Gastrocnemius medialis (tissue), 4 donors: ENCODE measurements around the gene TBC1D5. TPM values are rescaled to one million over a fixed set of nuclear protein-coding genes. Genes with fewer than 3 reads are reported as not detected.
"Not testable (repeated sequence)": the region's sequence is repeated elsewhere in the genome, so short reads cannot be mapped to it uniquely, and the experiment has no call there.

Source experiments
- ATAC-seq, 2 donors: fragments of 150-250 bp; one replicate each; pipeline ENCODE4 v1.9.1; 2016
- DNase-seq, 2 donors: peaks; one replicate each; pipeline ENCODE4 v3.0.0-alpha.2; 2019
- H3K27ac ChIP-seq, 4 donors: fragments of 200-600 bp; sonication (generic); 1 replicate in 1 of 4; 2 replicates in 3 of 4; pipeline ENCODE4 v1.5.1; 2016 to 2018; ENCODE audit warnings: mild to moderate bottlenecking in 2 of 4, moderate library complexity in 1 of 4
- H3K27me3 ChIP-seq, 3 donors: fragments of 200-600 bp; sonication (generic) in 2 of 3; 1 replicate in 1 of 3; 2 replicates in 2 of 3; pipeline versions ENCODE4 v1.5.1 to v1.6.0; 2016 to 2019; ENCODE audit warnings: mild to moderate bottlenecking in 1 of 3, moderate library complexity in 1 of 3
- H3K36me3 ChIP-seq, 2 donors: fragments of 200-600 bp; sonication (generic) in 1 of 2; one replicate each; pipeline ENCODE4 v1.5.1; 2017 to 2018
- H3K4me1 ChIP-seq, 2 donors: fragments of 200-600 bp; sonication (generic) in 1 of 2; one replicate each; pipeline ENCODE4 v1.5.1; 2016 to 2017; ENCODE audit warnings: mild to moderate bottlenecking in 2 of 2
- H3K4me3 ChIP-seq, 4 donors: fragments of 200-600 bp; sonication (generic) in 3 of 4; 1 replicate in 1 of 4; 2 replicates in 3 of 4; pipeline ENCODE4 v1.5.1; 2016 to 2019; ENCODE audit warnings: mild to moderate bottlenecking in 2 of 4
- H3K9me3 ChIP-seq, 3 donors: fragments of 200-600 bp; sonication (generic) in 2 of 3; 1 replicate in 1 of 3; 2 replicates in 2 of 3; pipeline ENCODE4 v1.5.1; 2016 to 2019
- POLR2A ChIP-seq, 2 donors: fragments of 450-650 bp; IDR thresholded peaks; one replicate each; pipeline ENCODE4 v1.6.1; 2017; ENCODE audit warnings: antibody characterized with exemption in 2 of 2, mild to moderate bottlenecking in 2 of 2, moderate library complexity in 2 of 2
- in situ Hi-C, 4 donors: fragments of 200-750 bp; cut with MboI; loops; one replicate each; pipeline versions ENCODE4 v1.15.0 to v1.8.0; 2017; ENCODE audit warnings: low sequenced_read_pairs in 4 of 4
- intact Hi-C: fragments of 100-400 bp; cut with DNase I; formaldehyde crosslinking; loops from one replicate; pipeline ENCODE4 v1.15.1; 2023; ENCODE audit warnings: low total_unique reads
- total RNA-seq, 4 donors: library from RNA; depleted of rRNA; stranded (reverse); fragments of >200 nt; gene quantifications; one replicate each; pipeline versions ENCODE4 v1.1.0 to v1.2.3, GENCODE V29; 2016
- TF ChIP-seq, protein P1 (sequence below), 5 experiments: fragments of 450-650 bp in 3 of 5; fragments of 200-600 bp in 2 of 5; sonication (generic) in 2 of 5; IDR thresholded peaks in 4 of 5; conservative IDR thresholded peaks in 1 of 5; 1 replicate in 4 of 5; 2 replicates in 1 of 5; pipeline ENCODE4 v1.5.1; 2016 to 2019; ENCODE audit warnings: antibody characterized with exemption in 5 of 5, mild to moderate bottlenecking in 3 of 5, moderate library complexity in 3 of 5

The TBC1D5 gene, protein sequence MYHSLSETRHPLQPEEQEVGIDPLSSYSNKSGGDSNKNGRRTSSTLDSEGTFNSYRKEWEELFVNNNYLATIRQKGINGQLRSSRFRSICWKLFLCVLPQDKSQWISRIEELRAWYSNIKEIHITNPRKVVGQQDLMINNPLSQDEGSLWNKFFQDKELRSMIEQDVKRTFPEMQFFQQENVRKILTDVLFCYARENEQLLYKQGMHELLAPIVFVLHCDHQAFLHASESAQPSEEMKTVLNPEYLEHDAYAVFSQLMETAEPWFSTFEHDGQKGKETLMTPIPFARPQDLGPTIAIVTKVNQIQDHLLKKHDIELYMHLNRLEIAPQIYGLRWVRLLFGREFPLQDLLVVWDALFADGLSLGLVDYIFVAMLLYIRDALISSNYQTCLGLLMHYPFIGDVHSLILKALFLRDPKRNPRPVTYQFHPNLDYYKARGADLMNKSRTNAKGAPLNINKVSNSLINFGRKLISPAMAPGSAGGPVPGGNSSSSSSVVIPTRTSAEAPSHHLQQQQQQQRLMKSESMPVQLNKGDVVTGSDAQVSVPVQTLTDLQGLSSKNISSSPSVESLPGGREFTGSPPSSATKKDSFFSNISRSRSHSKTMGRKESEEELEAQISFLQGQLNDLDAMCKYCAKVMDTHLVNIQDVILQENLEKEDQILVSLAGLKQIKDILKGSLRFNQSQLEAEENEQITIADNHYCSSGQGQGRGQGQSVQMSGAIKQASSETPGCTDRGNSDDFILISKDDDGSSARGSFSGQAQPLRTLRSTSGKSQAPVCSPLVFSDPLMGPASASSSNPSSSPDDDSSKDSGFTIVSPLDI
- 10 to 100 TPM; 20.3 to 34.4 (median 27.1) TPM for total RNA-seq

DNA sequence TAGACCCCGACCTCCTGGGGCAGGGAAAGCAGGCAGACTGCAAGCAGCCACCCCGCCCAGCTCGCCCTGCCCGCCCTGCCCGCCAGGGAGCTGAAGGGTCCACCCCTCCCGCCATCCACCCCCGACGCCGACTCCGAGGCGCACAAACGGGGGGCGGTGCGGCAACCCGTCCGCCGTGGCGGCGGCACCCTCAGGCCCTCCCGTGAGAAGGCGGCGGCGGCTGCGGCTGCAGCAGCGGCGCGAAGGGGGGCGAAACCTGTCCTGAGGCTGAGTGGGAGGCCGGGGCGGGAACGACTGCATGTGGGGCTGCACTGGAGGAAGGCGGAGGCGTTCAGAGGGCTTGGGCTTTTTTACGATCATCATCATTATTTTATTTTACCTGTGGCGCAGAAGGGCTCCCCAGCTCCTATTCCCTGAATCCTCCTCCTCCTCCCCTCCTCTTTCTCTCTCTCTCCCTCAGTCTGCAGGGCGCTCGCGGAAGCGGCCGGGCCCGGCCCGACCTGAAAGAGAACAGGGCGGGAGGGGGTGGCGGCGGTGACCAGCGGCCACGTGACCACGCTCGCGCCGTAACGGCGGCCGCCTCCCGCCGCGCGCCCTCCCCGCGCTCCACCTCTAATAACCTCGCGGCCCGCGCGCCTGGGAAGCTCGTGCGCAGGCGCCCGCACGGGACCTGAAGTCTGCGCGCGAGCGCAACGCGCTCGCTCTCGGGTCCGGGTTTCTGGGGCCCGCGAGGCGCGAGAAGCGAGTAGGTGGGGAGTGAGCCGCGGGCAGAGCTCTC, at the start of gene TBC1D5:
Gene TBC1D5, minus strand, starts transcription at position 530 of the 778 bp plus-strand sequence. CDS start 234,061 bp downstream, outside the sequence.
- in situ Hi-C loops: loop anchor here in 1 of 4 donors (25.0 kb wide), 1 partner anchor 1455 kb away; no protein-coding TSS in a partner anchor
- peak; percentile 90 to 93 for ATAC-seq
- intact Hi-C loops: loop anchor here (2.0 to 10.0 kb wide), 5 partner anchors 111 to 1685 kb away; partner anchors contain the start of gene SATB1

DNA sequence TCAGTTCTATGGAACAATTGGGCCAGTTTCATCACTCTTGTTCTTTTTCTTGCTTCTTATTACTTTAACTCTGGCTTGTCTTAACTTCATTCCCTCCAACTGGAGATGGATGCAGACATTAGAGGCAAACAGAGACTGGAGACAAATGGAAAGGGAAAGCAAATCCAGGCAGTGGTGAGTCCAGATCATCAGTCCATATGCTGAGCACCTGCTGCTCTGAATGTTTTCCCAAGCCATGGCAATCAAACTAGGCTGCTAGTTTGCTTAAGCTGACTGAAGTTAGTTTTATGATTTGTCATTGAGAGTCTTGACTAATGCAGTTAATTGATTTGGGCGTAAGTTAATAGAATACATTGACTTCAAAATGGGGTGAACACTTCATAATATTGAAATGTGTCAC, 41.0 kb upstream of the TBC1D5 start:
- H3K36me3 ChIP-seq: no peaks in the 10 kb centered on the region
- H3K27ac ChIP-seq: no peak overlapping the region
- intact Hi-C loops (no loop called here), in situ Hi-C loops (no loop called here)
- no peaks in the 10 kb centered on the region for H3K4me1 ChIP-seq
- TF ChIP-seq, protein P1, sequence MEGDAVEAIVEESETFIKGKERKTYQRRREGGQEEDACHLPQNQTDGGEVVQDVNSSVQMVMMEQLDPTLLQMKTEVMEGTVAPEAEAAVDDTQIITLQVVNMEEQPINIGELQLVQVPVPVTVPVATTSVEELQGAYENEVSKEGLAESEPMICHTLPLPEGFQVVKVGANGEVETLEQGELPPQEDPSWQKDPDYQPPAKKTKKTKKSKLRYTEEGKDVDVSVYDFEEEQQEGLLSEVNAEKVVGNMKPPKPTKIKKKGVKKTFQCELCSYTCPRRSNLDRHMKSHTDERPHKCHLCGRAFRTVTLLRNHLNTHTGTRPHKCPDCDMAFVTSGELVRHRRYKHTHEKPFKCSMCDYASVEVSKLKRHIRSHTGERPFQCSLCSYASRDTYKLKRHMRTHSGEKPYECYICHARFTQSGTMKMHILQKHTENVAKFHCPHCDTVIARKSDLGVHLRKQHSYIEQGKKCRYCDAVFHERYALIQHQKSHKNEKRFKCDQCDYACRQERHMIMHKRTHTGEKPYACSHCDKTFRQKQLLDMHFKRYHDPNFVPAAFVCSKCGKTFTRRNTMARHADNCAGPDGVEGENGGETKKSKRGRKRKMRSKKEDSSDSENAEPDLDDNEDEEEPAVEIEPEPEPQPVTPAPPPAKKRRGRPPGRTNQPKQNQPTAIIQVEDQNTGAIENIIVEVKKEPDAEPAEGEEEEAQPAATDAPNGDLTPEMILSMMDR (IDR thresholded peaks at IDR 0.05 in 4 of 5, conservative IDR thresholded peaks at IDR 0.05 in 1 of 5): no peak
- no peak for TF ChIP-seq POLR2A (IDR thresholded peaks at IDR 0.05)
- no peaks in the 10 kb centered on the region for H3K9me3 ChIP-seq
- ATAC-seq (no peak), DNase-seq (no peak)
- H3K4me3 ChIP-seq: no peak overlapping the region
- no peaks in the 10 kb centered on the region for H3K27me3 ChIP-seq

More for the DNA sequence above, at the start of gene TBC1D5:
- Histone ChIP-seq H3K27ac (peak within 1 kb of the TSS; percentile 92 to 99 (median 96)), H3K36me3 (no peaks in the 10 kb centered on the region), H3K4me1 (peaks cover 19 to 21% of the 10 kb centered on the region in 2 donors), H3K9me3 (no peaks in the 10 kb centered on the region), H3K27me3 (no peaks in the 10 kb centered on the region), H3K4me3 (peak within 1 kb of the TSS; percentile 71 to 96 (median 83))
- TF ChIP-seq, protein P1 (IDR thresholded peaks at IDR 0.05 in 4 of 5, conservative IDR thresholded peaks at IDR 0.05 in 1 of 5): peak in 1 of 5 experiments; percentile 7
- peak; percentile 81 to 88 for TF ChIP-seq POLR2A (IDR thresholded peaks at IDR 0.05)
- peak; percentile 91 to 96 for DNase-seq

DNA sequence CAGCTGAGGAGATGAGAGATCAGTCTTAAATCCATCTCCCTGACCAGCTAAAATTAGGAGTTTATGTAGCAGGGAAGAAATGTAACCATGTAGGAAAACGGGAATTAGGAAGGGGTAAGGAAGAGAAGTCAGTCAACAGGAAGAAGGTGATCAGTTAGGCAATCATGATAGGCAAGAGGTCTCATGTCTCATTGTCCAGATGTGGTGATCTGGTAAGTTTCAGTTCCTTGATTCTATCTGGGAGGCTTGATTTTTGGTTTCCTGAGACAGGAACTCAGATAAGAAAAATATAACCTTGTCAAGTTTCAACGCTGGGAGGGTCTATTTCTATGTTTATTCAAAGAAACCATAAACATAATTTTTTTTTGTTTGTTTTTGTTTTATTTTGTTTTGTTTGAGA, 40.3 kb upstream of the TBC1D5 start:
- Histone ChIP-seq H3K27me3 (no peaks in the 10 kb centered on the region), H3K4me1 (no peaks in the 10 kb centered on the region), H3K36me3 (no peaks in the 10 kb centered on the region), H3K27ac (no peak overlapping the region), H3K4me3 (no peak overlapping the region), H3K9me3 (no peaks in the 10 kb centered on the region)
- TF ChIP-seq, protein P1 (IDR thresholded peaks at IDR 0.05 in 4 of 5, conservative IDR thresholded peaks at IDR 0.05 in 1 of 5): no peak
- no peak for TF ChIP-seq POLR2A (IDR thresholded peaks at IDR 0.05)
- no peak for DNase-seq
- in situ Hi-C loops (no loop called here), intact Hi-C loops (no loop called here)
- no peak for ATAC-seq

DNA sequence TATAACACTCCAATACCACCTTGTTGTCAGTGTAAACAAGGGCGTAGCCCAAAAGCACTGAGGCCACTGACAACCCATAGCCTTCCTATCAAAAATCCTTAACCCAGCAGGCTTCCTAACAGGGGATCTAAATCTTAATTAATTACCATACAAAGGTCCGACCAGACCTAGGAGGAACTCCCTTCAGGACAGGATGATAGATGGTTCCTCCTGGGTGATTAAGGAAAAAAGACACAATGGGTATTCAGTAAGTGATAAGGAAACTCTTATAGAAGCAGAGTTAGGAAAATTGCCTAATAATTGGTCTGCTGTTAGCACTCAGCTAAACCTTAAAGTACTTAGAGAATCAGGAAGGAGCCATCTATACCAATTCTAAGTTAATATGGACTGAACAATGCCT, 37.9 kb upstream of the TBC1D5 start:
- H3K9me3 ChIP-seq, intact Hi-C loops, DNase-seq, ATAC-seq, H3K36me3 ChIP-seq, in situ Hi-C loops, H3K27me3 ChIP-seq, H3K4me1 ChIP-seq, H3K4me3 ChIP-seq, H3K27ac ChIP-seq: not testable (repeated sequence)

DNA sequence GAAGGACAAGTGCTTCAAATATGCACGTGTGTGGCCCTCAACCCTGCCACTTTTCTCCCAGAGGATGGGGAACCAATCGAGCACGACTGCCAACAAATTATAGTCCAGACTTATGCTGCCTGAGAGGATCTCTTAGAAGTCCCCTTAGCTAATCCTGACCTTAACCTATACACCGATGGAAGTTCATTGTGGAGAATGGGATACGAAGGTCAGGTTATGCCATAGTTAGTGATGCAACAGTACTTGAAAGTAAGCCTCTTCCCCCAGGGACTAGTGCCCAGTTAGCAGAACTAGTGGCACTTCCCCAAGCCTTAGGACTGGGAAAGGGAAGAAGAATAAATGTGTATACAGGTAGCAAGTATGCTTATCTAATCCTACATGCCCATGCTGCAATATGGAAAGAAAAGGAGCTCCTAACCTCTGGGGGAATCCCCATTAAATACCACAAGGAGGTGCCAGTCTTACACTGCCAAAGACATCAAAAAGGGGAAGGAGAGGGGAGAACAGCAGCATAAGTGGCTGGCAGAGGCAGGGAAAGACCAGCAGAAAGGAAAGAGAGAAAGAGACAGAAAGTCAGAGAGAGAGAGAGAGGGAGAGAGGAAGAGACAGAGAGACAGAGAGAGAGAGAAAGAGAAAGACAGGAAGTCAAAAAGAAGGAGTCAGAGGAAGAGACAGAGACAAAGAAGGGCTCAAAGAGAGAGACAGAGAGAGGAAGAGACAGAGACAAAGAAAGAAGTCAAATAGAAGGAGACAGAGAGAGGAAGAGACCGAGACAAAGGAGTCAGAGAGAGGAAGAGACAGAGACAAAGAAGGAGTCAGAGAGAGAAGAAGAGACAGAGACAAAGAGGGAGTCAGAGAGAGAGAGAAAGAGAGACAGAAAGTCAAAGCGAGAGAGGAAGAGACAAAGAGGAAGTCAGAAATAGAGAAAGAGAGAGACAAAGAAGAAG, 37.1 kb upstream of the TBC1D5 start:
- in situ Hi-C loops, H3K27me3 ChIP-seq, intact Hi-C loops, H3K4me3 ChIP-seq, H3K4me1 ChIP-seq, DNase-seq, ATAC-seq, H3K9me3 ChIP-seq, H3K36me3 ChIP-seq, H3K27ac ChIP-seq: not testable (repeated sequence)

DNA sequence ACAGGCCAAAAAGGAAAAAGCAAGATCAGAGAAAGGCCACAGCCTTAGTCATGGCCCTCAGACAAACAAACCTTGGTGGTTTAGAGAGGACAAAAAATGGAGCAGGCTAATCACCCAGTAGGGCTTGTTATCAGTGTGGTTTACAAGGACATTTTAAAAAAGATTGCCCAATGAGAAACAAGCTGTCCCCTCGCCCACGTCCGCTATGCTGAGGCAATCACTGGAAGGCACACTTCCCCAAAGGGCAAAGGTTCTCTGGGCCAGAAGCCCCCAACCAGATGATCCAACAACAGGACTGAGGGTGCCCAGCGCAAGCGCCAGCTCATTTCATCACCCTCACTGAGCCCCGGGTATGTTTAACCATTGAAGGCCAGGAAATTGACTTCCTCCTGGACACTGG, 34.9 kb upstream of the TBC1D5 start:
- H3K27me3 ChIP-seq, H3K4me1 ChIP-seq, H3K9me3 ChIP-seq, intact Hi-C loops, H3K36me3 ChIP-seq, H3K4me3 ChIP-seq, DNase-seq, in situ Hi-C loops, H3K27ac ChIP-seq, ATAC-seq: not testable (repeated sequence)
